Mesenchymal stem cell (in vitro differentiated cells and primary cell): ENCODE results near the gene KRTAP10-5.

Experiments used
- DNase-seq: peaks from one replicate; pipeline ENCODE4 v3.0.0-alpha.2; 2013
- H2AFZ ChIP-seq: one replicate; pipeline ENCODE4 v1.6.1; 2013; ENCODE audit warnings: low read depth, mild to moderate bottlenecking, control low read depth, inconsistent platforms, low read length, moderate library complexity
- H2AK5ac ChIP-seq: 2 replicates; pipeline ENCODE4 v1.6.1; 2013; ENCODE audit warnings: low read length, moderate library complexity, mild to moderate bottlenecking, inconsistent platforms; ENCODE audit not compliant: severe bottlenecking
- H2BK120ac ChIP-seq: one replicate; pipeline ENCODE4 v1.6.1; 2013; ENCODE audit warnings: low read depth, mild to moderate bottlenecking, inconsistent platforms, low read length, moderate library complexity
- H2BK12ac ChIP-seq, 2 experiments: one replicate each; pipeline ENCODE4 v1.6.1; 2013; ENCODE audit warnings: inconsistent platforms in 2 of 2, low read length in 2 of 2, mild to moderate bottlenecking in 2 of 2, moderate library complexity in 2 of 2, control low read depth in 1 of 2
- H2BK15ac ChIP-seq: one replicate; pipeline ENCODE4 v1.6.1; 2013; ENCODE audit warnings: mild to moderate bottlenecking, low read depth, inconsistent platforms; ENCODE audit not compliant: poor library complexity, severe bottlenecking
- H2BK5ac ChIP-seq: 2 replicates; pipeline ENCODE4 v1.6.1; 2013; ENCODE audit warnings: low read depth, mild to moderate bottlenecking, low read length, control low read depth, inconsistent platforms; ENCODE audit not compliant: poor library complexity, severe bottlenecking
- H3K14ac ChIP-seq, 2 experiments: one replicate each; pipeline ENCODE4 v1.6.1; 2013; ENCODE audit warnings: inconsistent platforms in 2 of 2, low read length in 2 of 2, control low read depth in 1 of 2, mild to moderate bottlenecking in 1 of 2, moderate library complexity in 1 of 2
- H3K18ac ChIP-seq, 2 experiments: one replicate each; pipeline ENCODE4 v1.6.1; 2013; ENCODE audit warnings: inconsistent platforms in 2 of 2, low read length in 2 of 2, control low read depth in 1 of 2, low read depth in 1 of 2, mild to moderate bottlenecking in 1 of 2
- H3K23ac ChIP-seq, 2 experiments: one replicate each; pipeline ENCODE4 v1.6.1; 2013; ENCODE audit warnings: inconsistent platforms in 2 of 2, low read length in 2 of 2, mild to moderate bottlenecking in 2 of 2, moderate library complexity in 2 of 2, control low read depth in 1 of 2
- H3K27ac ChIP-seq: 2 replicates; pipeline ENCODE4 v1.5.1; 2013; ENCODE audit warnings: mild to moderate bottlenecking, moderate library complexity, low read length, control low read depth, inconsistent platforms; ENCODE audit not compliant: poor library complexity, severe bottlenecking
- H3K27me3 ChIP-seq, 2 experiments: 2 replicates each; pipeline versions ENCODE4 v1.6.1 to v1.7.0; 2013; ENCODE audit warnings: low read length in 2 of 2, mild to moderate bottlenecking in 2 of 2, moderate library complexity in 2 of 2, control low read depth in 1 of 2, inconsistent platforms in 1 of 2; ENCODE audit not compliant: control insufficient read depth in 1 of 2, insufficient read depth in 1 of 2
- H3K36me3 ChIP-seq, 2 experiments: 2 replicates each; pipeline versions ENCODE4 v1.6.1 to v1.7.0; 2013; ENCODE audit warnings: low read length in 2 of 2, control low read depth in 1 of 2, inconsistent platforms in 1 of 2, low read depth in 1 of 2, mild to moderate bottlenecking in 1 of 2; ENCODE audit not compliant: insufficient read depth in 2 of 2, control insufficient read depth in 1 of 2
- H3K4ac ChIP-seq, 2 experiments: one replicate each; pipeline ENCODE4 v1.6.1; 2013; ENCODE audit warnings: inconsistent platforms in 2 of 2, low read length in 2 of 2, mild to moderate bottlenecking in 2 of 2, moderate library complexity in 2 of 2, control low read depth in 1 of 2, low read depth in 1 of 2
- H3K4me1 ChIP-seq: 2 replicates; pipeline ENCODE4 v1.6.1; 2013; ENCODE audit warnings: low read depth, low read length, control low read depth; ENCODE audit not compliant: control insufficient read depth, insufficient read depth
- H3K4me2 ChIP-seq: 2 replicates; pipeline ENCODE4 v1.6.1; 2013; ENCODE audit warnings: low read length, mild to moderate bottlenecking, inconsistent platforms; ENCODE audit not compliant: poor library complexity, severe bottlenecking
- H3K4me3 ChIP-seq, 2 experiments: 2 replicates each; pipeline versions ENCODE4 v1.5.1 to v1.7.0; 2013; ENCODE audit warnings: low read length in 2 of 2, mild to moderate bottlenecking in 2 of 2, control low read depth in 1 of 2, low read depth in 1 of 2; ENCODE audit not compliant: insufficient read depth in 1 of 2
- H3K79me1 ChIP-seq: replicated peaks from 2 replicates; pipeline ENCODE4 v1.6.1; 2013; ENCODE audit warnings: mild to moderate bottlenecking, control low read depth, low read length, inconsistent platforms; ENCODE audit not compliant: poor library complexity, severe bottlenecking
- H3K9ac ChIP-seq: 2 replicates; pipeline ENCODE4 v1.7.0; 2013; ENCODE audit warnings: mild to moderate bottlenecking, low read length, moderate library complexity
- H3K9me3 ChIP-seq: 2 replicates; pipeline ENCODE4 v1.7.0; 2013; ENCODE audit warnings: mild to moderate bottlenecking, low read length; ENCODE audit not compliant: control insufficient read depth
- H4K8ac ChIP-seq: one replicate; pipeline ENCODE4 v1.6.1; 2013; ENCODE audit warnings: inconsistent platforms, mild to moderate bottlenecking, low read length, moderate library complexity
- H4K91ac ChIP-seq: one replicate; pipeline ENCODE4 v1.6.1; 2013; ENCODE audit warnings: mild to moderate bottlenecking, low read length, inconsistent platforms
- WGBS: methylation state at CpG from one replicate; pipeline ENCODE4 v1.1.7; 2013; ENCODE audit warnings: mixed read lengths; 5-methylcytosine and 5-hydroxymethylcytosine counted together

KRTAP10-5 gene

GRCh38 chr21:44616591-44616926 is 36.2 kb upstream of the KRTAP10-5 start:
- H3K9me3 ChIP-seq = peaks cover 22% of the 10 kb centered on the region
- H3K4ac ChIP-seq = no peak overlapping the region
- no peak overlapping the region for H2BK5ac ChIP-seq
- no peak overlapping the region for H2BK120ac ChIP-seq
- no peak overlapping the region for H3K4me2 ChIP-seq
- H3K23ac ChIP-seq = no peak overlapping the region
- no peak overlapping the region for H3K4me3 ChIP-seq
- H2BK15ac ChIP-seq = no peak overlapping the region
- no peak overlapping the region for H2BK12ac ChIP-seq
- H4K91ac ChIP-seq = no peak overlapping the region
- no peak overlapping the region for H4K8ac ChIP-seq
- no peak overlapping the region for H2AFZ ChIP-seq
- H3K9ac ChIP-seq = no peak overlapping the region
- H3K27ac ChIP-seq = no peak overlapping the region
- H3K4me1 ChIP-seq = no peaks in the 10 kb centered on the region
- no peak overlapping the region for H2AK5ac ChIP-seq
- H3K14ac ChIP-seq = no peak overlapping the region
- no peak overlapping the region for H3K18ac ChIP-seq
- H3K79me1 ChIP-seq = no peaks in the 10 kb centered on the region
- no peak for DNase-seq
- H3K27me3 ChIP-seq = no peaks in the 10 kb centered on the region
- 87% methylated on average over 16 of the region's 16 CpGs for WGBS
- H3K36me3 ChIP-seq = no peaks in the 10 kb centered on the region

- no peak overlapping the region for H3K4me3 ChIP-seq
- H3K79me1 ChIP-seq = no peaks in the 10 kb centered on the region
- no peak overlapping the region for H2BK120ac ChIP-seq
- no peaks in the 10 kb centered on the region for H3K27me3 ChIP-seq
- no peak overlapping the region for H2AFZ ChIP-seq
- H2AK5ac ChIP-seq = no peak overlapping the region
- no peak overlapping the region for H4K91ac ChIP-seq
- WGBS = 84% methylated on average over 17 of the region's 17 CpGs
- H2BK5ac ChIP-seq = no peak overlapping the region
- peaks cover 24% of the 10 kb centered on the region for H3K9me3 ChIP-seq
- no peak overlapping the region for H3K4me2 ChIP-seq
- H2BK12ac ChIP-seq = no peak overlapping the region
- no peaks in the 10 kb centered on the region for H3K36me3 ChIP-seq
- no peaks in the 10 kb centered on the region for H3K4me1 ChIP-seq
- no peak for DNase-seq
- no peak overlapping the region for H3K14ac ChIP-seq
- H3K23ac ChIP-seq = no peak overlapping the region
- H3K9ac ChIP-seq = no peak overlapping the region
- no peak overlapping the region for H3K27ac ChIP-seq
- H2BK15ac ChIP-seq = no peak overlapping the region
- no peak overlapping the region for H3K4ac ChIP-seq
- H3K18ac ChIP-seq = no peak overlapping the region
- no peak overlapping the region for H4K8ac ChIP-seq
Observed at GRCh38 chr21:44615911-44616590, 35.6 kb upstream of the KRTAP10-5 start.

GRCh38 chr21:44615466-44615865 is 35.1 kb upstream of the KRTAP10-5 start:
- H3K4me3 ChIP-seq = no peak overlapping the region
- H2BK120ac ChIP-seq = no peak overlapping the region
- no peak overlapping the region for H4K91ac ChIP-seq
- H3K23ac ChIP-seq = no peak overlapping the region
- no peaks in the 10 kb centered on the region for H3K4me1 ChIP-seq
- no peak overlapping the region for H2AFZ ChIP-seq
- no peak for DNase-seq
- no peak overlapping the region for H2BK5ac ChIP-seq
- no peak overlapping the region for H3K27ac ChIP-seq
- no peak overlapping the region for H3K18ac ChIP-seq
- no peaks in the 10 kb centered on the region for H3K79me1 ChIP-seq
- peaks cover 22% of the 10 kb centered on the region for H3K9me3 ChIP-seq
- no peak overlapping the region for H3K4me2 ChIP-seq
- H3K9ac ChIP-seq = no peak overlapping the region
- no peak overlapping the region for H3K14ac ChIP-seq
- H2BK12ac ChIP-seq = no peak overlapping the region
- no peaks in the 10 kb centered on the region for H3K27me3 ChIP-seq
- no peak overlapping the region for H2AK5ac ChIP-seq
- no peaks in the 10 kb centered on the region for H3K36me3 ChIP-seq
- H3K4ac ChIP-seq = no peak overlapping the region
- 80% methylated on average over 7 of the region's 8 CpGs for whole genome bisulfite sequencing
- H4K8ac ChIP-seq = no peak overlapping the region
- H2BK15ac ChIP-seq = no peak overlapping the region

- no peak for DNase-seq
- Histone ChIP-seq H2BK5ac (no peak overlapping the region), H3K9ac (no peak overlapping the region), H4K91ac (no peak overlapping the region), H3K23ac (no peak overlapping the region), H3K14ac (no peak overlapping the region), H3K36me3 (no peaks in the 10 kb centered on the region), H3K4me2 (no peak overlapping the region), H3K9me3 (peaks cover 17% of the 10 kb centered on the region), H2AFZ (no peak overlapping the region), H3K79me1 (no peaks in the 10 kb centered on the region), H3K27me3 (no peaks in the 10 kb centered on the region), H2AK5ac (no peak overlapping the region), H2BK15ac (no peak overlapping the region), H2BK12ac (no peak overlapping the region), H2BK120ac (no peak overlapping the region), H3K27ac (no peak overlapping the region), H3K4ac (no peak overlapping the region), H3K4me1 (no peaks in the 10 kb centered on the region), H4K8ac (no peak overlapping the region), H3K18ac (no peak overlapping the region), H3K4me3 (no peak overlapping the region)
- WGBS = 95% methylated on average over 28 of the region's 28 CpGs
Observed at GRCh38 chr21:44614961-44615391, 34.6 kb upstream of the KRTAP10-5 start.
